Endothelial cell of umbilical vein (primary cell): ENCODE results near the gene PGAP1. TPM values are rescaled to one million over a fixed set of nuclear protein-coding genes. Genes with fewer than 3 reads are reported as not detected.

Source experiments
- BruUV-seq: library from RNA; stranded (reverse); fragments of 400-500 nt; replicated peaks from 2 replicates; lab custom pipeline; 2021; lab: Mats Ljungman, UMichigan
- CTCF ChIA-PET: fragments of 300-600, 350-600 bp; sonication (Branson Sonifier 250); formaldehyde crosslinking; loops from one replicate; lab custom pipeline; 2021; ENCODE audit warnings: antibody characterized with exemption, inconsistent platforms; lab: Charles Lee
- POLR2A ChIA-PET: fragments of 300-600, 350-600 bp; sonication (Branson Sonifier 250); formaldehyde crosslinking; loops from one replicate; lab custom pipeline; 2021; ENCODE audit warnings: antibody characterized with exemption, inconsistent platforms; lab: Charles Lee
- DNase-seq: peaks from one replicate; pipeline ENCODE4 v3.0.0-alpha.2; 2011; ENCODE audit warnings: low read depth, low spot score
- FAIRE-seq: peaks from 2 replicates; lab custom pipeline; 2011; peaks lifted over from hg19 to GRCh38; lab: Jason Lieb, UNC
- H2AFZ ChIP-seq: 2 replicates; pipeline ENCODE4 v1.6.0; 2012; ENCODE audit warnings: low read depth, low read length, control low read depth, inconsistent platforms
- H3K27ac ChIP-seq: 2 replicates; pipeline ENCODE4 v1.5.1; 2011; ENCODE audit warnings: low read depth, mild to moderate bottlenecking, control low read depth, low read length, moderate library complexity; ENCODE audit not compliant: insufficient read depth
- H3K27me3 ChIP-seq, 2 experiments: 2 replicates each; pipeline versions ENCODE4 v1.6.0 to v1.6.1; 2011; ENCODE audit warnings: low read length in 2 of 2, mixed read lengths in 1 of 2; ENCODE audit not compliant: control insufficient read depth in 2 of 2, insufficient read depth in 2 of 2
- H3K36me3 ChIP-seq, 2 experiments: 2 replicates in 1 of 2; 3 replicates in 1 of 2; pipeline ENCODE4 v1.5.1; 2011; ENCODE audit warnings: low read length in 2 of 2, mild to moderate bottlenecking in 1 of 2, moderate library complexity in 1 of 2; ENCODE audit not compliant: control insufficient read depth in 2 of 2, insufficient read depth in 2 of 2; ENCODE audit errors: extremely low read depth in 1 of 2
- H3K4me1 ChIP-seq: 3 replicates; pipeline ENCODE4 v1.5.1; 2011; ENCODE audit warnings: mild to moderate bottlenecking, low read length; ENCODE audit not compliant: control insufficient read depth, insufficient read depth; ENCODE audit errors: extremely low read depth
- H3K4me2 ChIP-seq: 2 replicates; pipeline ENCODE4 v1.6.1; 2011; ENCODE audit warnings: low read length, control low read depth, mixed read lengths; ENCODE audit not compliant: insufficient read depth
- H3K4me3 ChIP-seq, 3 experiments: fragments of 200-600 bp in 1 of 3; sonication (generic), shearing (Covaris generic) in 1 of 3; replicated peaks in 1 of 3; 2 replicates each; pipeline ENCODE4 v1.5.1; 2011 to 2016; ENCODE audit warnings: control low read depth in 3 of 3, low read length in 3 of 3, mild to moderate bottlenecking in 2 of 3, inconsistent platforms in 1 of 3, low read depth in 1 of 3, moderate library complexity in 1 of 3; ENCODE audit not compliant: insufficient read depth in 1 of 3
- H3K79me2 ChIP-seq: 2 replicates; pipeline ENCODE4 v1.6.0; 2012; ENCODE audit warnings: low read length, inconsistent platforms; ENCODE audit not compliant: control insufficient read depth, insufficient read depth
- H3K9ac ChIP-seq: replicated peaks from 2 replicates; pipeline ENCODE3; 2011; ENCODE audit warnings: low read length, control low read depth; ENCODE audit not compliant: insufficient read depth; ENCODE audit errors: extremely low read depth
- H3K9me1 ChIP-seq: replicated peaks from 3 replicates; pipeline ENCODE4 v1.6.0; 2011; ENCODE audit warnings: mild to moderate bottlenecking, low read length; ENCODE audit not compliant: control insufficient read depth, insufficient read depth; ENCODE audit errors: extremely low read depth
- H3K9me3 ChIP-seq: replicated peaks from 2 replicates; pipeline ENCODE4 v1.5.1; 2012; ENCODE audit warnings: low read length, inconsistent platforms; ENCODE audit not compliant: control insufficient read depth, insufficient read depth
- H4K20me1 ChIP-seq: replicated peaks from 2 replicates; pipeline ENCODE3; 2011; ENCODE audit warnings: mild to moderate bottlenecking, low read length; ENCODE audit not compliant: control insufficient read depth, insufficient read depth; ENCODE audit errors: extremely low read depth
- EZH2 ChIP-seq: IDR thresholded peaks from 2 replicates; pipeline ENCODE4 v1.6.1; 2012; ENCODE audit warnings: borderline replicate concordance, low read depth, mild to moderate bottlenecking, moderate library complexity, low read length, inconsistent platforms; ENCODE audit not compliant: severe bottlenecking
- FOS ChIP-seq: IDR thresholded peaks from 2 replicates; pipeline ENCODE4 v1.6.1; 2011; ENCODE audit warnings: mild to moderate bottlenecking, low read length, moderate library complexity, borderline replicate concordance; ENCODE audit not compliant: insufficient read depth
- GATA2 ChIP-seq: IDR thresholded peaks from 2 replicates; pipeline ENCODE4 v1.7.0; 2011; ENCODE audit warnings: low read depth, mild to moderate bottlenecking, moderate library complexity, mixed read lengths, low read length; ENCODE audit not compliant: insufficient read length, insufficient read depth
- JUN ChIP-seq: IDR thresholded peaks from 2 replicates; pipeline ENCODE4 v1.6.1; 2011; ENCODE audit warnings: borderline replicate concordance, low read depth; ENCODE audit not compliant: insufficient read length, insufficient read depth
- MYC ChIP-seq: IDR thresholded peaks from one replicate; pipeline ENCODE4 v1.6.1; 2011; ENCODE audit warnings: mild to moderate bottlenecking, low read depth, low read length
- POLR2A ChIP-seq: IDR thresholded peaks from 2 replicates; pipeline ENCODE4 v1.6.1; 2012; ENCODE audit warnings: low read depth, mild to moderate bottlenecking, control low read depth, low read length
- POLR2AphosphoS5 ChIP-seq: IDR thresholded peaks from 2 replicates; pipeline ENCODE4 v1.6.1; 2012; ENCODE audit warnings: low read depth, mild to moderate bottlenecking, control low read depth, low read length, moderate library complexity; ENCODE audit not compliant: insufficient read depth
- dilution Hi-C: fragments of 300-500 bp; cut with MboI; formaldehyde crosslinking; loops from one replicate; pipeline ENCODE4 v1.15.0; 2019; ENCODE audit warnings: low sequenced_read_pairs; ENCODE audit not compliant: extremely low pct_ligation_motif_present
- intact Hi-C: fragments of 100-400 bp; cut with micrococcal nuclease; formaldehyde crosslinking; loops from one replicate; pipeline ENCODE4 v1.10.0; 2022
- polyA plus RNA-seq, 4 experiments: library from polyadenylated mRNA; depleted of rRNA in 3 of 4; stranded (reverse) in 3 of 4; unstranded in 1 of 4; fragments of >200 nt; gene quantifications; 2 replicates each; pipeline versions ENCODE4 v1.2.1 to v1.2.3, GENCODE V29; 2011 to 2012; ENCODE audit warnings: missing spikeins in 1 of 4
- total RNA-seq: library from RNA; stranded (reverse); gene quantifications from 2 replicates; pipeline ENCODE4 v1.2.3, GENCODE V29; 2021
- TF ChIP-seq, protein P1 (sequence below), 2 donors: IDR thresholded peaks; 1 replicate in 1 of 2; 2 replicates in 1 of 2; pipeline ENCODE4 v1.5.1; 2011; ENCODE audit warnings: low read length in 2 of 2, mild to moderate bottlenecking in 2 of 2, moderate library complexity in 2 of 2, control low read depth in 1 of 2, inconsistent platforms in 1 of 2, low read depth in 1 of 2; ENCODE audit not compliant: insufficient read depth in 1 of 2; ENCODE audit errors: extremely low read depth in 1 of 2
- TF ChIP-seq, protein P2 (sequence below): IDR thresholded peaks from 2 replicates; pipeline ENCODE4 v1.6.1; 2011; ENCODE audit not compliant: insufficient read depth, insufficient read length

The PGAP1 gene
- total and polyA plus RNA-seq, 2 donors (not counting 3 experiments of a cell fraction or from before 2014, with no cell fraction given), result 3.9 to 9.8 TPM

DNA sequence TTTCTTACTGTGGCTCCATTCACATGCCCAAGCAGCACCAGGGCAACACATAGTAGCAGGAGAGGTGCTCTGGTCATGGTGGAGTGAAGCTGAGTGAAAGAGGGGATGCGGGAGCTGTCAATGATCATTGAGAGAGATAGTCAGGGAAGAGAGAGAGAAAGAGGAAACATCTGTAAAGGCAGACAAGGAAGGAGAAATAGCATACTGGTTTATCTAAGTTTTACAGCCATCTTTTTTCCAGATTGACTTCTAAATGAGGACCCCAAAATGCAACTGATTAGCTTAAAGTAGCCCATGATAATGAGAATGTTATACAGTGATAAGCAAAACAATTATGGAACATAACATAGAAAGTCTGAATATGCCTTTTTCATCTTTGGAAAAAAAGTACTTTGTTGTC lies 117.2 kb downstream of the PGAP1 start, which contains the start of gene C2orf66:
Gene C2orf66, minus strand, starts transcription at position 96 of the 400 bp plus-strand sequence. Its CDS starts 19 bp downstream, at position 77.
- Histone ChIP-seq H3K9me1 (no peaks in the 10 kb centered on the region), H3K9ac (no peak within 1 kb of the TSS), H3K4me3 (no peak within 1 kb of the TSS), H4K20me1 (no peaks in the 10 kb centered on the region), H3K27ac (no peak within 1 kb of the TSS), H3K4me1 (no peaks in the 10 kb centered on the region), H3K27me3 (peaks cover 4 to 8% of the 10 kb centered on the region in 2 experiments), H3K4me2 (no peak within 1 kb of the TSS), H3K79me2 (no peaks in the 10 kb centered on the region), H2AFZ (no peak within 1 kb of the TSS), H3K36me3 (no peaks in the 10 kb centered on the region), H3K9me3 (no peaks in the 10 kb centered on the region)
- TF ChIP-seq FOS (no peak), POLR2AphosphoS5 (no peak), MYC (no peak), EZH2 (no peak), JUN (no peak), GATA2 (no peak), POLR2A (no peak)
- TF ChIP-seq, protein P1, sequence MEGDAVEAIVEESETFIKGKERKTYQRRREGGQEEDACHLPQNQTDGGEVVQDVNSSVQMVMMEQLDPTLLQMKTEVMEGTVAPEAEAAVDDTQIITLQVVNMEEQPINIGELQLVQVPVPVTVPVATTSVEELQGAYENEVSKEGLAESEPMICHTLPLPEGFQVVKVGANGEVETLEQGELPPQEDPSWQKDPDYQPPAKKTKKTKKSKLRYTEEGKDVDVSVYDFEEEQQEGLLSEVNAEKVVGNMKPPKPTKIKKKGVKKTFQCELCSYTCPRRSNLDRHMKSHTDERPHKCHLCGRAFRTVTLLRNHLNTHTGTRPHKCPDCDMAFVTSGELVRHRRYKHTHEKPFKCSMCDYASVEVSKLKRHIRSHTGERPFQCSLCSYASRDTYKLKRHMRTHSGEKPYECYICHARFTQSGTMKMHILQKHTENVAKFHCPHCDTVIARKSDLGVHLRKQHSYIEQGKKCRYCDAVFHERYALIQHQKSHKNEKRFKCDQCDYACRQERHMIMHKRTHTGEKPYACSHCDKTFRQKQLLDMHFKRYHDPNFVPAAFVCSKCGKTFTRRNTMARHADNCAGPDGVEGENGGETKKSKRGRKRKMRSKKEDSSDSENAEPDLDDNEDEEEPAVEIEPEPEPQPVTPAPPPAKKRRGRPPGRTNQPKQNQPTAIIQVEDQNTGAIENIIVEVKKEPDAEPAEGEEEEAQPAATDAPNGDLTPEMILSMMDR (IDR thresholded peaks at IDR 0.05; ENCODE audit: extremely low read depth in 1 of 2, insufficient read depth in 1 of 2, low read depth in 1 of 2, low read length in 2 of 2), result no peak
- TF ChIP-seq, protein P2, sequence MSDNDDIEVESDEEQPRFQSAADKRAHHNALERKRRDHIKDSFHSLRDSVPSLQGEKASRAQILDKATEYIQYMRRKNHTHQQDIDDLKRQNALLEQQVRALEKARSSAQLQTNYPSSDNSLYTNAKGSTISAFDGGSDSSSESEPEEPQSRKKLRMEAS, result no peak
- FAIRE-seq (no peak), DNase-seq (no peak)
- ChIA-PET CTCF (no interaction called here), POLR2A (interaction anchor here (0.8 kb wide), 1 partner anchor 10 kb away, joined by 4 read pairs; the partner anchor contains the start of gene GTF3C3)
- intact Hi-C loops (no loop called here), dilution Hi-C loops (no loop called here)
- no TSS peak for BruUV-seq
